ENCODE measurements around the gene RAD18.

RAD18 gene

GRCh38 chr3:8891774-8892173 lies 71.5 kb downstream of the RAD18 start:
- Histone ChIP-seq H4K20me1 (ENCODE audit: insufficient read depth, low read length, poor library complexity, severe bottlenecking) (no peaks in the 10 kb centered on the region), H3K4me2 (ENCODE audit: low read depth, low read length, poor library complexity, severe bottlenecking) (no peak overlapping the region), H3K9me2 (replicated peaks; ENCODE audit: low read depth, low read length) (no peaks in the 10 kb centered on the region), H3F3A (ENCODE audit: low read depth) (no peaks in the 10 kb centered on the region), H3K27me3 (ENCODE audit: insufficient read depth, low read length, poor library complexity, severe bottlenecking) (no peaks in the 10 kb centered on the region), H3K4me3 (ENCODE audit: low read length, poor library complexity, severe bottlenecking) (no peak overlapping the region), H3K79me2 (ENCODE audit: insufficient read depth, low read length) (no peaks in the 10 kb centered on the region; the same call in 1 of the 2 replicates), H3K4me1 (ENCODE audit: insufficient read depth, low read length, poor library complexity, severe bottlenecking) (no peaks in the 10 kb centered on the region), H3K9ac (ENCODE audit: low read depth, low read length, poor library complexity, severe bottlenecking) (no peak overlapping the region), H3K9me3 (ENCODE audit: insufficient read depth, low read depth, low read length) (no peaks in the 10 kb centered on the region), H2AFZ (ENCODE audit: low read length) (no peak overlapping the region), H3K36me3 (ENCODE audit: insufficient read depth, low read length) (peaks cover 63% of the 10 kb centered on the region; the same call in 1 of the 2 replicates)
- TF ChIP-seq EZH2phosphoT487 (IDR thresholded peaks at IDR 0.05; ENCODE audit: borderline replicate concordance) = no peak
- TF ChIP-seq, protein P1, sequence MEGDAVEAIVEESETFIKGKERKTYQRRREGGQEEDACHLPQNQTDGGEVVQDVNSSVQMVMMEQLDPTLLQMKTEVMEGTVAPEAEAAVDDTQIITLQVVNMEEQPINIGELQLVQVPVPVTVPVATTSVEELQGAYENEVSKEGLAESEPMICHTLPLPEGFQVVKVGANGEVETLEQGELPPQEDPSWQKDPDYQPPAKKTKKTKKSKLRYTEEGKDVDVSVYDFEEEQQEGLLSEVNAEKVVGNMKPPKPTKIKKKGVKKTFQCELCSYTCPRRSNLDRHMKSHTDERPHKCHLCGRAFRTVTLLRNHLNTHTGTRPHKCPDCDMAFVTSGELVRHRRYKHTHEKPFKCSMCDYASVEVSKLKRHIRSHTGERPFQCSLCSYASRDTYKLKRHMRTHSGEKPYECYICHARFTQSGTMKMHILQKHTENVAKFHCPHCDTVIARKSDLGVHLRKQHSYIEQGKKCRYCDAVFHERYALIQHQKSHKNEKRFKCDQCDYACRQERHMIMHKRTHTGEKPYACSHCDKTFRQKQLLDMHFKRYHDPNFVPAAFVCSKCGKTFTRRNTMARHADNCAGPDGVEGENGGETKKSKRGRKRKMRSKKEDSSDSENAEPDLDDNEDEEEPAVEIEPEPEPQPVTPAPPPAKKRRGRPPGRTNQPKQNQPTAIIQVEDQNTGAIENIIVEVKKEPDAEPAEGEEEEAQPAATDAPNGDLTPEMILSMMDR (conservative IDR thresholded peaks at IDR 0.05; ENCODE audit: low read length) = no peak

DNA sequence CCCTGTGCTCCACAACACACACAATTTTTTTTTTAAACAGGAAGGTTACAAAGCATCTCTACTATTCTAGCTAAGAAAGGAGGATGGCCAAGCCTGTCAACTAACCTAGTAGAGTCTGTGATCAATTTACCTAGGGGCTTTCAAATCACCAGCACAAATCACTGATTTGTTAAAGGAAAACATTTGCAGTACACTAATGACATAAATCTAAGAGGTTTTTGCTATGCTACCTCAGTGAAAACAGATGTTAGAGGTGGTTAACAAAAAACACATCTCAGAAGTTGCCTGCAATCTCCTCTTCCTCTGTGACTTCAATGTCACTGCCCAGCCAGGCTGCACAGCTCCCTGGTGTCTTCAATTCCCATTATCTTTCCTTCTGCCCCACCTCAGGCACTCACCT lies 72.0 kb downstream of the RAD18 start:
- no peaks in the 10 kb centered on the region for H4K20me1 ChIP-seq (ENCODE audit: insufficient read depth, low read length, poor library complexity, severe bottlenecking)

GRCh38 chr3:8888301-8888915 lies 74.9 kb downstream of the RAD18 start:
- Histone ChIP-seq H3K9me2 (replicated peaks; ENCODE audit: low read depth, low read length) (no peaks in the 10 kb centered on the region), H3K9ac (ENCODE audit: low read depth, low read length, poor library complexity, severe bottlenecking) (no peak overlapping the region), H4K20me1 (ENCODE audit: insufficient read depth, low read length, poor library complexity, severe bottlenecking) (no peaks in the 10 kb centered on the region), H3K79me2 (ENCODE audit: insufficient read depth, low read length) (no peaks in the 10 kb centered on the region; the same call in 1 of the 2 replicates), H3K27me3 (ENCODE audit: insufficient read depth, low read length, poor library complexity, severe bottlenecking) (no peaks in the 10 kb centered on the region), H3K4me1 (ENCODE audit: insufficient read depth, low read length, poor library complexity, severe bottlenecking) (no peaks in the 10 kb centered on the region), H2AFZ (ENCODE audit: low read length) (no peak overlapping the region), H3F3A (ENCODE audit: low read depth) (no peaks in the 10 kb centered on the region), H3K36me3 (ENCODE audit: insufficient read depth, low read length) (peaks cover 80% of the 10 kb centered on the region), H3K9me3 (ENCODE audit: insufficient read depth, low read depth, low read length) (peaks cover 6% of the 10 kb centered on the region; the same call in 1 of the 2 replicates), H3K4me2 (ENCODE audit: low read depth, low read length, poor library complexity, severe bottlenecking) (no peak overlapping the region), H3K4me3 (ENCODE audit: low read length, poor library complexity, severe bottlenecking) (no peak overlapping the region)
- TF ChIP-seq, protein P1 (conservative IDR thresholded peaks at IDR 0.05; ENCODE audit: low read length) = no peak
- no peak for TF ChIP-seq EZH2phosphoT487 (IDR thresholded peaks at IDR 0.05; ENCODE audit: borderline replicate concordance)

More for the DNA sequence above, 72.0 kb downstream of the RAD18 start:
- Histone ChIP-seq H3K4me2 (ENCODE audit: low read depth, low read length, poor library complexity, severe bottlenecking) (no peak overlapping the region), H3F3A (ENCODE audit: low read depth) (no peaks in the 10 kb centered on the region), H3K79me2 (ENCODE audit: insufficient read depth, low read length) (no peaks in the 10 kb centered on the region; the same call in 1 of the 2 replicates), H3K9ac (ENCODE audit: low read depth, low read length, poor library complexity, severe bottlenecking) (no peak overlapping the region), H3K9me2 (replicated peaks; ENCODE audit: low read depth, low read length) (no peaks in the 10 kb centered on the region), H3K4me1 (ENCODE audit: insufficient read depth, low read length, poor library complexity, severe bottlenecking) (no peaks in the 10 kb centered on the region), H3K4me3 (ENCODE audit: low read length, poor library complexity, severe bottlenecking) (no peak overlapping the region), H3K27me3 (ENCODE audit: insufficient read depth, low read length, poor library complexity, severe bottlenecking) (no peaks in the 10 kb centered on the region), H2AFZ (ENCODE audit: low read length) (no peak overlapping the region), H3K36me3 (ENCODE audit: insufficient read depth, low read length) (peaks cover 63% of the 10 kb centered on the region; the same call in 1 of the 2 replicates), H3K9me3 (ENCODE audit: insufficient read depth, low read depth, low read length) (no peaks in the 10 kb centered on the region)
- TF ChIP-seq, protein P1 (conservative IDR thresholded peaks at IDR 0.05; ENCODE audit: low read length) = no peak
- no peak for TF ChIP-seq EZH2phosphoT487 (IDR thresholded peaks at IDR 0.05; ENCODE audit: borderline replicate concordance)
